ENCODE measurements around the gene SLC2A6.

DNA sequence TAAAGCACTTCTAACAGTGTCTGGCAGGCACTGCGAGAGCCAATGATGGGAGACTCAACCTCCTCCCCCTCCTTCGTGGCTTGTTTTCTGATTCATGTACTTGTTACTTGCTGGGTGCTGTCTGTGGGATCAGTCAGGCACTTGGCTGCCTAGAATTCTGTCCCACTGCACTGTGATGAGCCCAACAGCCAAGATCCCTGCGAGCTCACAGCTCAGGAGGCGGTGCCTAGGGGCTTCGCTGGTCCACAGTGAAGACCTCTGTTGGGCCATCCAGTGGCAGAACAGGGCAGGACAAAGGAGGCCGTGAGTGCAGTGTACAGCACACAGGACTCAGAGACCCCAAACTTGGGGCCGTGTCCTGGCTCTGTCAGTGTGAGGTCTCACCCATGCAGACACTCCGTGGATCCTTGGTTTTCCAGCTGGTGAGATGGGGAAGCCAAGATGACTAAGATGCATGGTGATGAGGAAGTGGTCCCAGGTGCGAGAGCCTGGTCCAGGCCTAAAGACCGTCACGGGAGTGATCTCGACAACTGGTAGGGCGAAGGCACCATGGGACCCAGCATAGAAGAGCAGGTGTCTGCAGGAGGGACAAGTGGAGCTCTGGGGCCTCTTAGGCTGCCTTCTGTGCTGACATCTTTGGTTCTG, 26.4 kb upstream of the SLC2A6 start:
- no peak for TF ChIP-seq POLR2AphosphoS5 (IDR thresholded peaks at IDR 0.05; ENCODE audit: low read depth, low read length)
- no peak for TF ChIP-seq POLR2A (IDR thresholded peaks at IDR 0.05; ENCODE audit: low read depth, low read length)
- TF ChIP-seq TAF1 (IDR thresholded peaks at IDR 0.05; ENCODE audit: low read depth, low read length) = no peak
- no peak for TF ChIP-seq SPI1 (IDR thresholded peaks at IDR 0.05; ENCODE audit: low read depth, low read length)
- TF ChIP-seq POU2F2 (IDR thresholded peaks at IDR 0.05; ENCODE audit: low read depth, low read length) = no peak
- TF ChIP-seq PAX5 (IDR thresholded peaks at IDR 0.05; ENCODE audit: insufficient read depth, low read length, severe bottlenecking) = no peak

Data from GM12891 (cell line).